Measurements from ENCODE around the gene LMO2.
"Not testable (repeated sequence)": the region's sequence is repeated elsewhere in the genome, so short reads cannot be mapped to it uniquely, and the experiment has no call there.

Gene LMO2

GRCh38 chr11:33933602-33934001 lies 41.7 kb upstream of the LMO2 start:
- no peak for TF ChIP-seq ZFX (IDR thresholded peaks at IDR 0.05; ENCODE audit: borderline replicate concordance)
- TF ChIP-seq, protein P1, sequence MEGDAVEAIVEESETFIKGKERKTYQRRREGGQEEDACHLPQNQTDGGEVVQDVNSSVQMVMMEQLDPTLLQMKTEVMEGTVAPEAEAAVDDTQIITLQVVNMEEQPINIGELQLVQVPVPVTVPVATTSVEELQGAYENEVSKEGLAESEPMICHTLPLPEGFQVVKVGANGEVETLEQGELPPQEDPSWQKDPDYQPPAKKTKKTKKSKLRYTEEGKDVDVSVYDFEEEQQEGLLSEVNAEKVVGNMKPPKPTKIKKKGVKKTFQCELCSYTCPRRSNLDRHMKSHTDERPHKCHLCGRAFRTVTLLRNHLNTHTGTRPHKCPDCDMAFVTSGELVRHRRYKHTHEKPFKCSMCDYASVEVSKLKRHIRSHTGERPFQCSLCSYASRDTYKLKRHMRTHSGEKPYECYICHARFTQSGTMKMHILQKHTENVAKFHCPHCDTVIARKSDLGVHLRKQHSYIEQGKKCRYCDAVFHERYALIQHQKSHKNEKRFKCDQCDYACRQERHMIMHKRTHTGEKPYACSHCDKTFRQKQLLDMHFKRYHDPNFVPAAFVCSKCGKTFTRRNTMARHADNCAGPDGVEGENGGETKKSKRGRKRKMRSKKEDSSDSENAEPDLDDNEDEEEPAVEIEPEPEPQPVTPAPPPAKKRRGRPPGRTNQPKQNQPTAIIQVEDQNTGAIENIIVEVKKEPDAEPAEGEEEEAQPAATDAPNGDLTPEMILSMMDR (IDR thresholded peaks at IDR 0.05), result no peak
- no peak overlapping the region for H3K27ac ChIP-seq

GRCh38 chr11:33932721-33933120 lies 40.8 kb upstream of the LMO2 start:
- H3K27ac ChIP-seq, result no peak overlapping the region
- TF ChIP-seq, protein P1 (IDR thresholded peaks at IDR 0.05), result no peak
- TF ChIP-seq ZFX (IDR thresholded peaks at IDR 0.05; ENCODE audit: borderline replicate concordance), result no peak

DNA sequence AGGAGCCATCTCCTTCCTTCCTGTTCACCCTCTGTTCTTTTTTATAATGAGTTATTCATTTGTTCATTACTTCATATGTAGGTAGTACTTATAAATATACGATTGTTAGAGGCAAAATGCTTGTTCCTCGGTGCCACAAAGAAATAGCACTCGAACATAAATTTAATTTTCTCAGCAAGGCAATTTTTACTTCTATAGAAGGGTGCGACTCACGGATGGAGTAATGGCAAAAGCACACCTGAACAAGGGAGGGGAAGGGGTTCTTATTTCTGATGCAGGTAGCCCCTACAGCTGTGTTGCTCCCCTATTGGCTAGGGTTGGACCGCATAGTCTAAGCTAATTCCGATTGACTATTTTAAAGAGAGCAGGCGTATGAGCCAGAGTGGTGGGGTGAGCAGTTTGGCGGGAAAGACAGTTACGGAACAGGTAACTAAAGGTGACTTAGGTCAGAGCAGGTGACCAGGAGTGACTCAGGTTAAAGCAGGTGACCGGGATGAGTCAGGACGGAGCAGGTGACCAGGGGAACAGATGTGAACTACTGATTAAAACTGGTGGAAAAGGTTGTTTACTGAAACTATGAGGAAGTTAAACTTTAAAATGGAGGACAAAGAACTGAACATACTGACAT lies 40.0 kb upstream of the LMO2 start:
- H3K27ac ChIP-seq, result not testable (repeated sequence)

GRCh38 chr11:33931067-33931466 lies 39.2 kb upstream of the LMO2 start:
- H3K27ac ChIP-seq, result no peak overlapping the region
- TF ChIP-seq, protein P1 (IDR thresholded peaks at IDR 0.05), result no peak
- TF ChIP-seq ZFX (IDR thresholded peaks at IDR 0.05; ENCODE audit: borderline replicate concordance), result no peak

- no peak overlapping the region for H3K27ac ChIP-seq
These were observed 38.6 kb upstream of the LMO2 start for GRCh38 chr11:33930317-33931021.

DNA sequence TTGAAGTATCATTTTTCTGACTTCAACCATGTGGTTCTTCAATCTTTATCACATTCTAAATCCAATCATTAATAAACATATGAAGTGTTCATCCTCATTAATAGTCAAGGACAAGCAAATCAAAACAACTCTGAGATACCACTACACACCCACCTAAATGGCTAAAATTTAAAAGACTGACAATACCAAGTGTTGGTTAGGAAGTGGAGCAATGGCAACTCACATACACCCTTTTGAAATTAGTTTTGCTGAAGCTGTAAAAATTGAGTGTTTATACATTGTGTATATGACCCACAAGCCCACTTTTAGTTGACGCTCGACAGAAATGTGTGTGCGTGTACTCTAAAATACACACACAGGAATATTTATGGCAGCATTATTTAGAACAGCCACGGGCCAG lies 36.7 kb upstream of the LMO2 start:
- TF ChIP-seq, protein P1 (IDR thresholded peaks at IDR 0.05), result no peak
- TF ChIP-seq ZFX (IDR thresholded peaks at IDR 0.05; ENCODE audit: borderline replicate concordance), result no peak
- H3K27ac ChIP-seq, result no peak overlapping the region

More at GRCh38 chr11:33930317-33931021, 38.6 kb upstream of the LMO2 start:
- TF ChIP-seq, protein P1 (IDR thresholded peaks at IDR 0.05), result no peak
- TF ChIP-seq ZFX (IDR thresholded peaks at IDR 0.05; ENCODE audit: borderline replicate concordance), result no peak

DNA sequence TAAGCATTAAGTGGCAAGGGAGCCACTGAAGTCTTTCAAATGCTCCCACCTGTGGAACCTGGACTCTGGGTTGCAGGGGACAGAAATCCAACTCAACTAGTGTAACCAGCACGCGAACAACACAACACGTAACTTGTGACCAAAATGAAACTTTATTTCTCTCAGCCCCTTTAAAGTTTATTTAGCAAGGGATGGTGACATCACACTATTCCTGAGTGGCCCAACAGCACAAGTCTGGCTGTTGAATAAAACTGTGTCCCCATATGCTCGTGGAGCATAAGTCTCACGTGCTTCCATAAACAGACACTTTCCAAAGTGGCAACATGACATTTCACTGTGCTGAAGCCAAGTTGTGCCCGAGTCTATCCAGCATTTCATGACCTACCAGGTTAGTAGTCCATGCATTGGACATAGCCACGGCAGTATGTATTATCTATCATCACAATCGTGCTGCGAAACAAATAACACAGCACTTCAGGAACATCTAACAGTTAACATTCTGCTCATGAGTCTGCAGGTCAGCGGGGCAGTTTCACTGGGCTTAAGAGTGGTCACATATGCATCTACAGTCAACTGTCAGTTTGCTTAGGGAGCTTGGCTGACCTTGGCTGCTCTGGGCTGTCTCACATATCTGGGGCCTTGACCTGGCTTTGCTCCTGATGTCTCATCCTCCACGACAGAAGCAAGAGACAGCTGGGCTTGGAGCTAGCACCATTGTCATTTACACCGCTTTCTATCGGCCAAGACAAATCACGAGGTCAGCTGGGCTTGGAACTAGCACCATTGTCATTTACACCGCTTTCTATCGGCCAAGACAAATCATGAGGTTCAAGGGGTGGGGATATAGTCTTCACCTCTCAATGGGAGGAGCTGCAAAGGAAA lies 35.0 kb upstream of the LMO2 start:
- no peak overlapping the region for H3K27ac ChIP-seq
- TF ChIP-seq, protein P1 (IDR thresholded peaks at IDR 0.05), result no peak
- TF ChIP-seq ZFX (IDR thresholded peaks at IDR 0.05; ENCODE audit: borderline replicate concordance), result no peak

All from 22Rv1 (cell line).